Measurements from ENCODE around the gene DACH2.

The DACH2 gene

DNA sequence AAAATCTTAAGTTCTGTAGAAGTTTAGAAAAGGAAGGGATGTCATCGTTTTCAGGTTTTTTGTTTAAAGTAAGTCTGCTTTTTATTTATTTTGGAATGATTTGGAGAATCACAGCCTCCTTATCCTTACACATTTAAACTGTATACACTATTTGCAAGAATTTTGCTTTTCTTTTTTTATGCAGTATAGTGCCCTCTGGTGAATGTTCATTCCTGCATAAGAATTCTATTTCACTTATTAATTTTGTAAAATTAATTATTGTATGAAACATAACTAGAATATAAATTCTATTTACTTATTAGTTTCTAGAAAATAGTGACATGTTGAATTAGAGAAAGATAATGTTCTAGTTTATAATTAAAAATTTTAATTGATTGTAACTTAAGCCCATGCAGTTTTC is 44.6 kb downstream of the DACH2 start:
- no peak for DNase-seq (ENCODE audit: insufficient read length, low spot score)
- no peak for FAIRE-seq
- TF ChIP-seq, protein P1, sequence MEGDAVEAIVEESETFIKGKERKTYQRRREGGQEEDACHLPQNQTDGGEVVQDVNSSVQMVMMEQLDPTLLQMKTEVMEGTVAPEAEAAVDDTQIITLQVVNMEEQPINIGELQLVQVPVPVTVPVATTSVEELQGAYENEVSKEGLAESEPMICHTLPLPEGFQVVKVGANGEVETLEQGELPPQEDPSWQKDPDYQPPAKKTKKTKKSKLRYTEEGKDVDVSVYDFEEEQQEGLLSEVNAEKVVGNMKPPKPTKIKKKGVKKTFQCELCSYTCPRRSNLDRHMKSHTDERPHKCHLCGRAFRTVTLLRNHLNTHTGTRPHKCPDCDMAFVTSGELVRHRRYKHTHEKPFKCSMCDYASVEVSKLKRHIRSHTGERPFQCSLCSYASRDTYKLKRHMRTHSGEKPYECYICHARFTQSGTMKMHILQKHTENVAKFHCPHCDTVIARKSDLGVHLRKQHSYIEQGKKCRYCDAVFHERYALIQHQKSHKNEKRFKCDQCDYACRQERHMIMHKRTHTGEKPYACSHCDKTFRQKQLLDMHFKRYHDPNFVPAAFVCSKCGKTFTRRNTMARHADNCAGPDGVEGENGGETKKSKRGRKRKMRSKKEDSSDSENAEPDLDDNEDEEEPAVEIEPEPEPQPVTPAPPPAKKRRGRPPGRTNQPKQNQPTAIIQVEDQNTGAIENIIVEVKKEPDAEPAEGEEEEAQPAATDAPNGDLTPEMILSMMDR (IDR thresholded peaks at IDR 0.05; ENCODE audit: insufficient read depth, missing control alignments) = no peak

DNA sequence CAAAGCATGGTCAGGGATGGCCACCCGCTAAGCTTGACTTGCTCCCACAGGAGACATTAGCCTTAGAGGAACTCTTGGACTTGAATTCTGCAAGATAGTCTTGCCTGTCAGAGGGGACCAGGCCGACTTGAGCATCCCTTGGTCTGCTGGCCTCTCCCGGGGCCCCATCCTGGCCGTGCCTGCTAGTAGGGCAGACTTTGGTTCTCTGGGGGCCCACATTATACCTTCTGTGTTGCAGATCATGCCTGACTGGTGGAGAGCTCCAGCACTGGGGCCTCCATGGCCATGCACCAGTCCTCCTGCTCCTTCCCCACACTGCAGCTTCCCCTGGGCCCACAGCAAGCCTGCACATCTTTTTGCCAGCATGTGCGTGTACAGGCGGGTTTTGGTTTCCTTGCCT is 46.5 kb downstream of the DACH2 start:
- DNase-seq (ENCODE audit: insufficient read length, low spot score) (no peak), FAIRE-seq (no peak)
- TF ChIP-seq, protein P1 (IDR thresholded peaks at IDR 0.05; ENCODE audit: insufficient read depth, missing control alignments) = no peak

DNA sequence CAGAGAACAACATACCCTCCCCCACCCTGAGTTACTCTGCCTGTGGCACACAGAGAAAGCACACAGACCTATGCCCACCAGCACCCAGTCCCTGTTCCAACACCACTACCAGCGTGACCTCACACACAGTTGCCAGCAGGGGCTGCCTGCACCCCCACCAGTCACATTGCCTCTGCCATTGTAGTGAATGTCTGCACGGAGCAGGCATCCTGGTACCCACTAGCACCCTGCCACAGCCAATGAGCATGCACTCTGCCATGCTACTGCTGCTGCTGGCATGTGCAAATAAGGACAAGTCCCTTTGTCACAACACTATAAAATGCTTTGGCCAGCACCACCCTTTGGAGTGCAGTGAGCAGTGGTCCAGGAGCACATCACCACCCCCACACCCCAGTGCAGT is 47.1 kb downstream of the DACH2 start:
- TF ChIP-seq, protein P1 (IDR thresholded peaks at IDR 0.05; ENCODE audit: insufficient read depth, missing control alignments) = no peak
- no peak for DNase-seq (ENCODE audit: insufficient read length, low spot score)
- no peak for FAIRE-seq

DNA sequence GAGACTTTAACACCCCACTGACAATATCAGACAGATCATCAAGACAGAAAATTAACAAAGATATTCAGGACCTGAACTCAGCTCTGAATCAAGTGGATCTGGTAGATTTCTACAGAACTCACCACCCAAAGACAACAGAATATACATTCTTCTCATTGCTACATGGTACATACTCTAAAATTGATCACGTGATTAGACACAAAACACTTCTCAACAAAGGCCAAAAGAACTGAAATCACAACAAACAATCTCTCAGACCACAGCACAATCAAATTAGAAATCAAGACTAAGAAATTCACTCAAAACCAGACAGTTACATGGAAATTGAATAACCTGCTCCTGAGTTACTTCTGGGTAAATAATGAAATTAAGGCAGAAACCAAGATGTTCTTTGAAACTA is 49.6 kb downstream of the DACH2 start:
- TF ChIP-seq, protein P1 (IDR thresholded peaks at IDR 0.05; ENCODE audit: insufficient read depth, missing control alignments) = no peak
- DNase-seq (ENCODE audit: insufficient read length, low spot score) (no peak), FAIRE-seq (no peak)

DNA sequence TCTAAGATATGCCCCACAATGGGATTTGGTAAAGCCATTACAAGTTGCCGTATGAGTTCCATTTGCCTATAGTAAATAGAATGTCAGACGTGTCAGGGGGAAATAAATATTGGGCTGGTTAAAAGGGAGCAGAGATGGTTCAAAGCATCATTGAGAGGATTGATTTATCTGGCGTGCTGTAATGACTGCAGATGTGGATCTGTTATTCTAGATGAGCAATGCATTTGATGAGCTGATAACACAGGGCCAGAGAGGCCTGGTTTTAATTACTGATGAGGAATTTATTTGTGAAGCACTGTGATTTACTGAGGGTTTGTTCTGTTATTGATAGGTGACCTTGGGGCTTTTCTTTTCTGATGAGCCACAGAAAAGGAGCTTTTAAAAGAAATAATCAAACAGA is 62.5 kb downstream of the DACH2 start:
- DNase-seq (ENCODE audit: insufficient read length, low spot score) (no peak), FAIRE-seq (no peak)
- TF ChIP-seq, protein P1 (IDR thresholded peaks at IDR 0.05; ENCODE audit: insufficient read depth, missing control alignments) = no peak

DNA sequence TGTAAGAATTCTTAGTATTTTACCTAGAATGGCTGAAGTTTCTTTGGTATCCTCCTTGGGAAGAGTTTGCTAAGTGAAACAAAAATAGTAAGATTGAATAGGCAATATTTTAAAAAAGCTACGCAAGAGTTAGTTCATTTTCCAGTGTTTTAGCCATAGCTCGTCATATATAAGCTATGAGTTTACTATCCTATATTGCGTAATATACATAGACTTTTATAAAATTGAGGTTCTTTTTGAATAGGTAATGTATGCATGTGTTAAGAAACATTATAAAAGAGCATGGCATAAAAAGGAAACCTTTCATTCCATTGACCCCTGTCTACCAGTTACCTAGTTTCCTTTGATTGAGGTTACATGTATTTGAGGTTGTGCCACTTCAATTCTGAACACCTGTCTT is 67.0 kb downstream of the DACH2 start:
- DNase-seq (ENCODE audit: insufficient read length, low spot score) (no peak), FAIRE-seq (no peak)
- TF ChIP-seq, protein P1 (IDR thresholded peaks at IDR 0.05; ENCODE audit: insufficient read depth, missing control alignments) = no peak

DNA sequence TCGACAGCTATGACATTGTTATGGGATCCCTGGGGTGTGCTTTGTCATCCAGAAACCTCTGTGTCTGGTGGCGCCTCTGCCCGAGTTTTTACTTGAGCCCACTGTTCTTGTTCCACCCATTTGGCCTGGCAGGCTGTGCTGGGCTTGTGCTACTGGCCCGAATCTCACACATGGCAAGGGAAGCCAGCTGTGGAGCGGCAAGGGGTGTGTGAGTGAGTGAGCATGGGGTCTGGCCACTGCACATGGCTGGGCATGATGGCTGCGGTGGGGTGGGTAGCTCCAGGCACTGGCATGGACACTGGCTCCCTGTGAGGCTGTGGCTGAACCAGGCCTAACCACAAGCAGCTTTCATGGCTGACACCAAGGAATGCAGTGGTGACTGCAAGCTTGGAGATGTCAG is 89.2 kb downstream of the DACH2 start:
- DNase-seq (ENCODE audit: insufficient read length, low spot score) = no peak
- TF ChIP-seq, protein P1 (IDR thresholded peaks at IDR 0.05; ENCODE audit: insufficient read depth, missing control alignments) = no peak
- no peak for FAIRE-seq
